ENCODE results near the gene NOXA1.

The NOXA1 gene

DNA sequence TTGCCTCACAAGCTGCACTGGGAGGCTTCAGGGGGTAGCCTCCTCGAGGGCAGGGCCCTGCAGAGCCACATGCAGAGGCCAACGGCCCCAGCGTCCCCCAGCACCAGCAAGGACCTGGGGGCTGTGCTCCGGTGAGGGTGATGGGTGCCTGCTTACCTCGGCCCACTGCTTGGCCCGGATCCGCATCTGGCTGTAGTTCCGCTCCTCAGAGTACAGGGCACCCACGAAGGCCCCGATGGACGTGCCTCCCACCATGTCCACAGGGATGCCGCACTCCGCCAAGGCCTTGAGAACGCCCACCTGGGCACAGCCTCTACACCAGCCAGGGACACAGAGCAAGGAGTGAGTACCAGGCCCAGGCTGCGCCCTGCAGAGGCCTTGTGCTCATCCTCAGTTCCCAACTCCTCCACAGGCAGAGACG, 44.0 kb downstream of the NOXA1 start:
- DNase-seq = no peak

- no peak for DNase-seq
Observed at GRCh38 chr9:137467896-137468295, 44.7 kb downstream of the NOXA1 start.

DNA sequence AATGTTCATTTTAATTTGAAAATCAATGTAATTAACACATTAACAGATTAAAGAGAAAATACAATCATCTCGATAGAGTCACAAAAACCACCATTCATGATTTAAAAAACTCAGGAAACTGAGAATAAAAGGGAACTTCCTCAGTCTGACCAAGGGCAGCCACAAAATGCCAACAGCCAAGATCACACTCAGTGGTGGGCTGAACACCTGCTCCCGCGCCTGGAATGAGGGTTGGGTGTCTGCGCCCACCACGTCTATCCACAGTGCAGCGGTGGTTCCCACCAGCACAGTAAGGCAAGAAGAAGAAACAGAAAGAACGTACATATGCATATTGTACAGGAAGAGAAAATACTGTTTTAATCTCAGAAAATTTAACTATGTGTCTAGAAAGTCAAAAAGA, 47.6 kb downstream of the NOXA1 start:
- DNase-seq = no peak

DNA sequence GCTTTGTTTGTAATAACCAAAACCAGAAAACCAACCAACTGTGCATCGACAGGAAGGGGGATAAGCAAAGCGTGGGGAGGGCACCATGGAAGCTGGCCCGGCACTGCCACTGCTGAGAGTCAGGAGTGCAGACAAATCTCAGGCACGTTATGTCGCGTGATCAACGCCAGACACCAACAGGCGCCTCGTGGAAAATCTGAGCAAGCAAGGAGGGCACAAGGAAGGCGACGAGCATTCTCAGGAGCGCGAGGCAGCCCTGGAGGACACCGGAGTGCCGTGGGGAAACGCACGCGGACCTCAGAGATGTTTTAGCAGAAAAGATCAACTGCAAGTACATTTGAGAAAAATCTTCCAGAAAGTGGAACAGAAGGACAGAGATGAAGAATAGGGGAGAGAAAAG, 51.1 kb downstream of the NOXA1 start:
- DNase-seq = no peak

GRCh38 chr9:137475666-137476065, 52.5 kb downstream of the NOXA1 start:
- no peak for DNase-seq

DNA sequence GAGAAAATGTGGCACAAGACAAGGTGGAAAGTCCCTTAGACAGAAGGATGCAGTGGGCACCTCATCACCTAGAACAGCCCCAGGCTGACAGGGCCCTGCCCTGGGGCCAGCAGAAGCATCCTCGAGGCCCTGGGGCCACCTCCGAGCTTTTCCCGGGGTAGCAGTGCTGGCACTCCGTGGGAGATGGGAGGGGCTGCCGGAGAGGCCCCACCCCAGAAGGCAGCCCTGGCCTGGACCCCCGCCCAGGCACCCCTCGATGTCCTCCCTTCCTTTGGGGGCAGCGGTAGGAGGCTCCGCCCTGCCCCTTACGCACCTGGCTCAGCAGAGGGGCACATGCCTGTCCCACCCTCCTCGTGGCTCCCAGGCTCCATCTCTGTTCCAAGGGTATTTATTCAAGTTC, 53.7 kb downstream of the NOXA1 start:
- no peak for DNase-seq

DNA sequence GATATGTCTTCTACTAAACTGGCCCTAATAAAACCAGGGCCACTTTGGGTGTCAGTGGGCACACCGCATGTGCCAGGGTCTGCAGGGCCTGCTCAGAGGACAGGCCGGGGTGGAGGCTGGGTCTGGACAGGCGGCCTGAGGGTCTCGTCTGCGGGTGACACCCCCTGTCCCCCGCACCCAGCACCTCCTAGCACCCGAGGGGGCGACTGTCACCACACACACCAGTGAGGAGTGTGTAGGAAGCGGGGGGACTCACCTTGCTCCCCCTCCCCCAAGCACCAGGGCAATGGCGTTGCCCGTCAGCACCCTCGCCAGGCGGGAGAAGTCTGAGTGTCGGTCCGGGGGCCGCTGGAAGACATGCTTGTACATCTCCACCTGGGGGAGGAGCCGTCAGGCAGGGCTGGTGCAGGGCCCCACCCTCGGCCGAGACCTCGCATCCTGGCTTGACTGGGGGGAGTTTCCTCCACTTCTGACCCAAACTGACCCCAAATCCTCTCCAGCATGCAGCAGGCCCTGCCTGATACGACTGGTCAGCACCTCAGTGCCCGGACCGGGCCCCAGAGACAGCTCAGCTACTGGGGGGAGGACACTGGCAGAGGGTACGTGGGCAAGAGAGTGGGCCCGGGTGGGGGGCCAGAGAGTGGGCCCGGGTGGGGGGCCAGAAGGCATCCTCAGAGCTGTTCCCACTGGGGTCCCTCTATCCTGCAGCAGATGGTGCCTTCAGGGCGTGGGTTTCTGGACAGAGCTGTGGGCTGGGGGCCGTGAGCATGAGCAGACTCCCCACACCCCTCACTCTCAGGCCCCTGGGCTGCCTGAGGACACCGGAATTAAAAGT, 54.8 kb downstream of the NOXA1 start:
- DNase-seq = no peak

DNA sequence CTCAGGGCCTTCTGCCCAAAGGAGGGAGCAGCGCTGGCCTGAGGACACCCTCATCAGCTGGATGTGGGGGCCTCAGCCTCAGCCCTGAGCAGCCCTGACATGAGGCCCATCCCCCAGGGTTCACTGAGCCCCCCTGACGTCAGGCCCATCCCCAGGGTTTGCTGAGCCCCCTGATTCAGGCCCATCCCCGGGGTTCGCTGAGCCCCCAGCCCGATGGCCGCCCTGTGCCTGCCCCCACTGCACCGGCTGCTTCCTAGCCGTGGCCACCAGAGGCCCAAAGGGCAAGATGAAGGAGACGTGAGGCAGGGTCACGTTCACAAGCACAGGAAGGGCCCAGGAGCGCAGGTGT, 55.4 kb downstream of the NOXA1 start:
- DNase-seq = no peak

- no peak for DNase-seq
Observed at GRCh38 chr9:137478962-137479861, 56.0 kb downstream of the NOXA1 start.

DNA sequence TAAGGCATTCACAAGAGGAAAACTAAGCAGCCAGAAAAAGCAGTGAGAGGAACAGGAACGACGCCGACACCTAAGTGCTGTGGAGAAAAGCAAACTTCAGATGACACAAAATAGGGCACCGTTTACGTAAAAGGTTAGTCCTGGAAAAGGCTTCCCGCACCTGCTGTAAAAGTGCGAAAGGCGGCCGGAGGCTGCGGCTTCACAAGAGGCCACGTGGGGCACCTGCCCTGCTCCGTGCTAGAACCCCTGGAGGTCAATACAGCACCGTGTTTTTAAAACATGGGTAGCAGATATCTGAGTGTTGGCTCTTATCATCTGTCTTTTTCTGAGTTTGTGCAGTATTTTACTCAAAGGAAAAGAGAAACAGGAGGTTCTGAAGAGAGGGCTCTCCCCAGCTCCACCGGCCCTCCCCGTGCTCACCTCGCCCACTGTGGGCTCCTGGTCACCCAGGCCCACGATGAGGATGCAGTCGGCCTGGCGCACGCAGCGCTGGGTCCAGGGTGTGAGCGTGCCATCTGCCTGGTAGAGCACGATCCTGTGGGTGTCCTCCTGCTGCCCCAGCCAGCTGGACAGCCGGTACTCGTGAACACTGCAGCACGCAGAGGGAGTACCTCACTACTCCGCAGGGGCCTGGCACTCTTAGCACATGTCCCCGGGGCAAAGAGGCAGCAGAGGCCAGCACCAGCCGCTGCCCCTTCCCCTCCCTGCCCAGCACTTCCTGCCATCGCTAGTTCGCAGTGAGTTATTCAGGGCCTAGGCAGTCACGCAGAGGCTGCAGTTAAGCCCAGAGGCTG, 56.9 kb downstream of the NOXA1 start:
- DNase-seq = no peak

DNA sequence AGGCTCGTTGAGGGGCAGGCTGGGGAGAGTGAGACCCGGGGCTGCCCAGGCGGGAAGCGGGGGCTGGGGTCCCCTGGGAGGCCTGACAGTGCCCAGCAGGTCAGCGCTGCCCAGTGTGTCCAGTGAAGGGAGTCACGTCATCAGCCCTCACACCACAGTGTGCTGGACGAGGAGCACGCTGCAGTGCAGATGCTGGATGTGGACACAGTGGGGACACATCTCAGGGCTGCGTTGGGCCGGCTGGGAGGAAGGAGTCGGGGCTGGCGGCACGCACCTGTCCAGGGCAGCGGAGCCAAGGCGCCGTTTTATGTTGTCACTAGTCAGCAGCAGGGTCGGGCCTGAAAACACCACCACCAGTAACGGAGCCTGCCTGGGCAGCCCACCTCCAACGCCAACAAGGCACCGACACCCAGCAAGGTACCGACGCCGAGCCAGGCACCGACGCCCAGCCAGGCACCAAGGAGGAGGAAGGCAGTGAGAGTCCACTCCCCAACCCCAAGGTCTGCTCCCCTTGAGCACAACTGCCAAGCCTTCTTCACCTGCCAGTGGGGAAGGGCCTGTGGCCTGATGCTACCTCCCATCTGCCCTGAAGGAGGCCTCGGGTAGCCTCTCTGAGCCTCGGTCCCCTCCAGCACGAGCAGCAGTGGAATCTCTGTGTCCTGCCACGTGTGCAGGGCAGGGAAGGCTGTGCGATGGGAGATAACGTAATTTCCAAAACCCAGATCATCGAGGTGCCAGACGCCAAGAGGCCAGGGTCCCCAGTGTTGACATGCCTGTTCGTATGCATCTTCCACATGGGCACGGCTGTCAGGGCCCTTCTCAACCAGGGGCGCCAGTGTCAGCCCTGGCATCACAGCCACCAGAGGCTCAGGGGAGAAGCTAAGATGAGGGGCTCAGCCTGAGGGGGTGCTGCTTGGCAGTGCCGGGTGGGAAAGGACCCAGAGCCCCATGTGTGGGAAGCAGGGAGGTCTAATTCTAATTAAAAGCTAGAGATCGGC, 57.8 kb downstream of the NOXA1 start:
- no peak for DNase-seq

DNA sequence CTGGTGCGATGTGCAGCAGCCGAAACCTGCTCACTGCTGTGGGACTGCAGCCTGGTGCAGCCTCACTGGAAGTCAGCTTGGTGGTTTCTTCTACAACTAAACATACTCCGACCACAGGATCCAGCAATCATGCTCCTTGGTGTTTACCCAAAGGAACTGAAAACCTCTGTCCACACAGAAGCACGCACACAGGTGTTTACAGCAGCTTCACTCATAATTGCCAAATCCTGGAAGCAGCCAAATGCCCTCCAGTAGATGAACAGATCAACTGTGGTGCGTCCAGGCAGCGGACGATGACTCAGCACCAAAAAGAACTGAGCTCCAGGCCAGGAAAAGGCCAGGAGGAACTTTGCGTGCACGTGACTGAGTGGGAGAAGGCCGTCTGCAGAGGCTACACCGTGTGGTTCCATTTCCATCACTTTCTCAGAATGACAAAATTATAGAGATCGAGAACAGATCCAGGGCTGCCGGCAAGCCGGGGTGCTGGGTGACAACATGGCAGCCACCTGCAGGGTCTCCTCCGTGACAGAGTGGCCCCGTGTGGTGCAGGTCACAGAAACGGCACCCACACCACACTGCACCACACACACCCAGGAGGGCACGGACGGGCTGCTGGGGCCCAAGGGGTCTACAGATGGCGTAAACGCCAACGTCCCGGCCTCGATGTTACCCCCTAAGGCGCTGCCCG, 59.0 kb downstream of the NOXA1 start:
- no peak for DNase-seq
